GM12865 (cell line): ENCODE results near the gene TTC16.

Source experiments
- DNase-seq: peaks from one replicate; pipeline ENCODE4 v3.0.0; 2010; ENCODE audit warnings: low read depth
- H3K4me3 ChIP-seq: 2 replicates; pipeline ENCODE4 v1.5.1; 2011; ENCODE audit warnings: mild to moderate bottlenecking, low read depth, low read length, control low read depth
- TF ChIP-seq, protein P1 (sequence below): IDR thresholded peaks from 2 replicates; pipeline ENCODE4 v1.5.1; 2011; ENCODE audit warnings: low read length, control low read depth, low read depth, inconsistent platforms; ENCODE audit not compliant: insufficient read depth; ENCODE audit errors: missing control alignments

TTC16 gene

DNA sequence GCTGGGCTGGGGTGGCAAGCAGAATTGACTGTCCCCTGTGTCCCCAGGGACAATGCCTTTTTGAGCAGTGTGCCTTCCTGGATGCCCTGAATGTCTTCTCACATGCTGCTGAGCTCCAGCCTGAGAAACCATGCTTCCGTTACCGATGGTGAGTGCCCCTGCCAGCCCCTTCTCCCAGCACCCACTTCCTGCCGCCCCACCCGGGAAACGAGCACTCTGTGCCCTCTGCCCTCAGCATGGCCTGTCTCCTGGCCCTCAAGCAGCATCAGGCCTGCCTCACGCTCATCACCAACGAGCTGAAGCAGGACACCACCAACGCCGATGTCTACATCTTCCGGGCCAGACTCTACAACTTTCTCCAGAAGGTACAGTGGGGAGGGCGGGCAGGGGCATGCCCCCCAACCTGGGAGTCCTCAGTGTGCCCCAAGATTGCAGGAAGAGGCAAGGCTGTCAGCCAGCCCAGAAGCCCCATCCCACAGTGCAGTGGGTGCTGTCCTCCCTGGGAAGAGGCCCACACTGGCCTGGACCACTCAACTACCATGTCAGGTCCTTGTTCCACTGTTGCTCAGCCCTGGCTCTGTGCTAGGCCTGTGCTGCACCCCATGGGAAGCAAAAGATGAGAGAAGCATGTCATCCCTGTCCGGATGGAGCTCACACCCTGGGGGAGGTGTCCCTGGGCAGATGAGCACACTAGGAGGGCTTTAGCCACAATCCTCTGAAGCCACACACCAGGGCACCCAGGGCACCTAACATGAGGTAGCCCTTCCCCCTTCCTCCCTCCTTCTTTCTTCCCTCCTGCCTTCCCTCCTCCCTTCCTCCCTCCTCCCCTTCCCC is 4.4 kb downstream of the TTC16 start:
- TF ChIP-seq, protein P1, sequence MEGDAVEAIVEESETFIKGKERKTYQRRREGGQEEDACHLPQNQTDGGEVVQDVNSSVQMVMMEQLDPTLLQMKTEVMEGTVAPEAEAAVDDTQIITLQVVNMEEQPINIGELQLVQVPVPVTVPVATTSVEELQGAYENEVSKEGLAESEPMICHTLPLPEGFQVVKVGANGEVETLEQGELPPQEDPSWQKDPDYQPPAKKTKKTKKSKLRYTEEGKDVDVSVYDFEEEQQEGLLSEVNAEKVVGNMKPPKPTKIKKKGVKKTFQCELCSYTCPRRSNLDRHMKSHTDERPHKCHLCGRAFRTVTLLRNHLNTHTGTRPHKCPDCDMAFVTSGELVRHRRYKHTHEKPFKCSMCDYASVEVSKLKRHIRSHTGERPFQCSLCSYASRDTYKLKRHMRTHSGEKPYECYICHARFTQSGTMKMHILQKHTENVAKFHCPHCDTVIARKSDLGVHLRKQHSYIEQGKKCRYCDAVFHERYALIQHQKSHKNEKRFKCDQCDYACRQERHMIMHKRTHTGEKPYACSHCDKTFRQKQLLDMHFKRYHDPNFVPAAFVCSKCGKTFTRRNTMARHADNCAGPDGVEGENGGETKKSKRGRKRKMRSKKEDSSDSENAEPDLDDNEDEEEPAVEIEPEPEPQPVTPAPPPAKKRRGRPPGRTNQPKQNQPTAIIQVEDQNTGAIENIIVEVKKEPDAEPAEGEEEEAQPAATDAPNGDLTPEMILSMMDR = no peak
- H3K4me3 ChIP-seq = no peak overlapping the region
- no peak for DNase-seq

DNA sequence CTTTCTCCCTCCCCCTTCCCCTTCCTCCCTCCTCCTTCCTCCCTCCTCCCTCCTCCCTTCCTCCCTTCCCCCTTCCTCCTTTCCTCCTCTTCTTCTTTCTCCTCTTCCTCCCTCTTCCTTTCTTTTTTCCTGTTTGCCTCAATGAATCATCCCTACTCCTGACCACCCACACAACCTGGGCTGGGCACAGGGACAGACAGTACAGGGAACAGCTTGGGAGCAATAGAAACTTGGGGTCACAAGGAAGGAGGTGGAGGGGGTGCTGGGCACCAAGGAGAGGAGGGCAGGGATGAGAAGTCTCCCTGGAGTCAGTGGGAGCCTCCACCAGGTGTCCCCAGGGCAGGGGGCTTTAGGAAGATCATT is 5.0 kb downstream of the TTC16 start:
- TF ChIP-seq, protein P1 = no peak

DNA sequence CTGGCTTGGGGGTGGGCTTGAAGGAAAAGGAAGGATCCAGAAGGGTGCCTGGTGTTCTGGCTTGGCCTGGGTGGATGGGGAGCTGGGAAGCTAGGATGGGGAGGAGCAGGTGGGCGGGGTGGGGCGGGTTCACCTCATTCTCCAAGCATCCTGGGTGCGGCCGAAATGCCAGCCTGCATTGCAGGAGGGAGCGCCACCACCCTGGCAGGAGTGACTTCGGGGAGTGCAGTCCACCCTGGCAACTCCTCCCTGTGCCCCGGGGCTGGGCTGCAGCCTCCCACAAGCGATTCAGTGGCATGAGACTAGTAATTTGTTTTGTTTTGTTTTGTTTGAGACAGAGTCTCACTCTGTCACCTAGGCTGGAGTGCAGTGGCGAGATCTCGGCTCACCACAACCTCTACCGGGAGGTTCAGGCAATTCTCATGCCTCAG is 5.5 kb downstream of the TTC16 start:
- no peak for DNase-seq
- H3K4me3 ChIP-seq = no peak overlapping the region
- TF ChIP-seq, protein P1 = no peak

More for the DNA sequence above, 5.0 kb downstream of the TTC16 start:
- H3K4me3 ChIP-seq = no peak overlapping the region
- no peak for DNase-seq

DNA sequence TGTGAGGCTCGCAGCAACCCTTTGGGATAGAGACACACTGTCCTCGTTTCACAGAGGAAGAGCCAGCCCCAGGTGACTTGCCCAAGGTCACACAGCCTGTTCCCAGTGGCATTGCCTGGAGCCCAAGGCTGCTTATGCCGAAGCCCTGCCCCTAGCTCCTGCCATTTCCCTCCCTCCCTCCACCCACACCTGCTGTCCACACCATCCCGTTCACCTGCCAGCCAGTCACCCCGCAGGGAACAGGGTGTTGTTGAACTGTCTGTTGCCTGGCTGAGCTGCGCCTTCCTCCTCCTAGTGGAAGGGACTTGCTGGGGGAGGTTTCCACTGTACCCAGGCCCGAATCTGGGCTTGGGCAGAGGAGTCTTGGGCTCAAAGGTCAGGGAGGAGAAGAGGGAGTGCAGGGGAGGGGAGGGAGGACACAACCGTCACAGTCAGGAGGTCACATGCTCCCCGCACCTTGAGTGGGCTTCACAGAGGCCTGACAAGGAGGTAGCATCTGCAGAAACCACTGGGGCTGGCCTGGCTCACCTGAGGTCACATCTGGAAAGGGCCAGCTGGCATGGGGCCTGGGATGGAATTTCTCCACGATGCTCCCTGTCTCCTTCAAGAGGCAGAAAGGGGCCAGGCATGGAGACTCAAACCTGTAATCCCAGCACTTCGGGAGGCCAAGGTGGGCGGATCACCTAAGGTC is 6.3 kb downstream of the TTC16 start:
- TF ChIP-seq, protein P1 = no peak
- no peak overlapping the region for H3K4me3 ChIP-seq
- no peak for DNase-seq

DNA sequence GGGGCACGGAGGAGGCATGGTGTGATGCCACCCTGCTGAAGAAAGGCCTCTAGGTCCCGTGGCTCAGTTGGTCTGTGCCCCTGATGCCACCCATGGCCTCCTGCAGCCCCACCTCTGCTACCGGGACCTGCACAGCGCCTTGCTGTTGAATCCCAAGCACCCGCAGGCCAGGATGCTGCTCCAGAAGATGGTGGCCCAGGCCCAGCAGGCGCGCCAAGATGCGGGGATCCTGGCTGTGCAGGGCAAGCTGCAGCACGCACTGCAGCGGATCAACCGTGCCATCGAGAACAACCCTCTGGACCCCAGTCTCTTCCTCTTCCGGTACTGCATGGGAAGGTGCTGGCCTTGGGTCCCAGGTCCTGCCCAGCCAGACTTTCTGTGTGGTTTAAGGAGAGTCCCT is 7.1 kb downstream of the TTC16 start:
- TF ChIP-seq, protein P1 = no peak

DNA sequence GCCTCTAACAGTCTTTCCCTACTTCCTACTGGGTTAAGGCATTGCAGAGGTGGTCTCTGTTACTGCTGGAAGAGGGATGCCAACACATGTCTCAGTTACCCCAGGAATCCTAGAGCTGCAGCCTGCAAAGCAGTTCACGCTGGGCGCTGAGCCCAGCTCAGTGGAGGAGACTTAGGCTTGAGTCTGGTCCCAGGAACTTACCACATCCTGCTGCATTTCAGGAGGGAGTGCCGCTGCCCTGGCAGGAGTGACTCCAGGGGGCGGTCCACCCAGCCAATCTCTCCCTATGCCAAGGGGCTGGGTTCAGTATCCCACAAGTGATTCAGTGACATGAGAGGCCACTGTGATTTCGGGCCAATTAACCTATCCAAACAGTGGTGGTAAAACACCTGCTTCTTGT is 7.6 kb downstream of the TTC16 start:
- no peak for DNase-seq
- TF ChIP-seq, protein P1 = no peak
- H3K4me3 ChIP-seq = no peak overlapping the region

More for the DNA sequence above, 7.1 kb downstream of the TTC16 start:
- no peak for DNase-seq
- H3K4me3 ChIP-seq = no peak overlapping the region
